IMR-90 (cell line): ENCODE data around the gene CHMP6. TPM values are rescaled to one million over a fixed set of nuclear protein-coding genes. Genes with fewer than 3 reads are reported as not detected.

Experiments used
- ATAC-seq: fragments of 200-7000 bp; cut with Tn5 transposase; 2 replicates; pipeline ENCODE4 v1.9.1; 2020; ENCODE audit warnings: low read depth, mild to moderate bottlenecking, moderate library complexity
- BruUV-seq: library from RNA; stranded (reverse); fragments of 400-500 nt; replicated peaks from 2 replicates; lab custom pipeline; 2021; lab: Mats Ljungman, UMichigan
- CTCF ChIA-PET: fragments of 300-600 bp; formaldehyde crosslinking; extraction: SDS; loops from one replicate; lab custom pipeline; 2021; ENCODE audit warnings: antibody characterized with exemption; lab: Yijun Ruan, JAX
- POLR2A ChIA-PET: fragments of 300-600 bp; sonication (Branson Sonifier 250); formaldehyde crosslinking; loops from one replicate; lab custom pipeline; 2022; ENCODE audit warnings: antibody characterized with exemption; ENCODE audit not compliant: unreplicated experiment; lab: Charles Lee
- DNase-seq: peaks from one replicate; pipeline ENCODE4 v3.0.0; 2013
- H2AFZ ChIP-seq: replicated peaks from 2 replicates; pipeline ENCODE3; 2013; ENCODE audit warnings: low read length, mild to moderate bottlenecking; ENCODE audit not compliant: poor library complexity
- H2AK5ac ChIP-seq: 2 replicates; pipeline ENCODE4 v1.6.1; 2013; ENCODE audit warnings: low read depth, low read length, inconsistent platforms
- H2AK9ac ChIP-seq: replicated peaks from 2 replicates; pipeline ENCODE3; 2013; ENCODE audit warnings: mild to moderate bottlenecking, low read depth, low read length, moderate library complexity; ENCODE audit not compliant: poor library complexity
- H2BK120ac ChIP-seq: 2 replicates; pipeline ENCODE4 v1.6.1; 2013; ENCODE audit warnings: low read depth, low read length, inconsistent platforms
- H2BK15ac ChIP-seq: 3 replicates; pipeline ENCODE4 v1.6.1; 2013; ENCODE audit warnings: low read depth, low read length, inconsistent platforms
- H2BK20ac ChIP-seq: 2 replicates; pipeline ENCODE4 v1.6.1; 2013; ENCODE audit warnings: low read depth, mild to moderate bottlenecking, inconsistent platforms, low read length, moderate library complexity
- H2BK5ac ChIP-seq: 2 replicates; pipeline ENCODE4 v1.6.1; 2013; ENCODE audit warnings: mild to moderate bottlenecking, low read depth, low read length, inconsistent platforms; ENCODE audit not compliant: poor library complexity, severe bottlenecking
- H3K14ac ChIP-seq: replicated peaks from 2 replicates; pipeline ENCODE4 v1.6.1; 2013; ENCODE audit warnings: low read depth, low read length, inconsistent platforms
- H3K18ac ChIP-seq: 2 replicates; pipeline ENCODE4 v1.6.1; 2013; ENCODE audit warnings: low read depth, low read length, control low read depth
- H3K23ac ChIP-seq: 2 replicates; pipeline ENCODE4 v1.6.1; 2013; ENCODE audit warnings: low read depth, low read length, inconsistent platforms
- H3K27ac ChIP-seq: 2 replicates; pipeline ENCODE4 v1.5.1; 2013; ENCODE audit warnings: mild to moderate bottlenecking, control low read depth, low read length; ENCODE audit not compliant: insufficient read depth
- H3K27me3 ChIP-seq: 2 replicates; pipeline ENCODE4 v1.6.1; 2013; ENCODE audit warnings: low read length; ENCODE audit not compliant: control insufficient read depth, insufficient read depth
- H3K36me3 ChIP-seq: 2 replicates; pipeline ENCODE4 v1.6.1; 2013; ENCODE audit warnings: low read length, mixed read lengths; ENCODE audit not compliant: control insufficient read depth, insufficient read depth
- H3K4ac ChIP-seq: 2 replicates; pipeline ENCODE4 v1.6.1; 2013; ENCODE audit warnings: low read depth, low read length, inconsistent platforms
- H3K4me1 ChIP-seq: 2 replicates; pipeline ENCODE4 v1.6.1; 2013; ENCODE audit warnings: low read length, mixed read lengths; ENCODE audit not compliant: control insufficient read depth, insufficient read depth
- H3K4me2 ChIP-seq: 2 replicates; pipeline ENCODE4 v1.6.1; 2013; ENCODE audit warnings: low read depth, mild to moderate bottlenecking, control low read depth, low read length, moderate library complexity
- H3K4me3 ChIP-seq: 2 replicates; pipeline ENCODE4 v1.5.1; 2013; ENCODE audit warnings: low read depth, mild to moderate bottlenecking, control low read depth, low read length, moderate library complexity; ENCODE audit not compliant: insufficient read depth
- H3K56ac ChIP-seq: 2 replicates; pipeline ENCODE4 v1.6.1; 2013; ENCODE audit warnings: low read length, inconsistent platforms; ENCODE audit not compliant: insufficient read depth; ENCODE audit errors: extremely low read depth
- H3K79me1 ChIP-seq, 2 experiments: 2 replicates each; pipeline ENCODE4 v1.6.1; 2013; ENCODE audit warnings: low read length in 2 of 2, inconsistent platforms in 1 of 2, low read depth in 1 of 2
- H3K9ac ChIP-seq: 2 replicates; pipeline ENCODE4 v1.6.1; 2013; ENCODE audit warnings: low read depth, low read length, control low read depth
- H3K9me1 ChIP-seq: 2 replicates; pipeline ENCODE4 v1.6.1; 2013; ENCODE audit warnings: low read length, inconsistent platforms; ENCODE audit not compliant: insufficient read depth
- H3K9me3 ChIP-seq: 2 replicates; pipeline ENCODE4 v1.6.1; 2013; ENCODE audit warnings: low read length; ENCODE audit not compliant: control insufficient read depth, insufficient read depth
- H4K20me1 ChIP-seq: 2 replicates; pipeline ENCODE4 v1.6.1; 2013; ENCODE audit warnings: low read length, inconsistent platforms; ENCODE audit not compliant: insufficient read depth
- H4K5ac ChIP-seq: 2 replicates; pipeline ENCODE4 v1.6.1; 2013; ENCODE audit warnings: mild to moderate bottlenecking, low read depth, low read length, control low read depth
- H4K8ac ChIP-seq, 2 experiments: 2 replicates each; pipeline ENCODE4 v1.6.1; 2013; ENCODE audit warnings: low read depth in 2 of 2, low read length in 2 of 2, control low read depth in 1 of 2, inconsistent platforms in 1 of 2
- H4K91ac ChIP-seq: 2 replicates; pipeline ENCODE4 v1.6.1; 2013; ENCODE audit warnings: low read depth, low read length, inconsistent platforms; ENCODE audit not compliant: insufficient read depth
- CHD1 ChIP-seq: IDR thresholded peaks from 2 replicates; pipeline ENCODE4 v1.6.1; 2012; ENCODE audit warnings: low read depth, low read length, improper control_type of control experiment
- FOS ChIP-seq: fragments of 150-350 bp; IDR thresholded peaks from 2 replicates; pipeline ENCODE4 v1.6.1; 2016; ENCODE audit warnings: low read depth, low read length
- MAFK ChIP-seq: IDR thresholded peaks from 2 replicates; pipeline ENCODE4 v1.6.1; 2012; ENCODE audit warnings: low read depth, low read length, improper control_type of control experiment
- MAZ ChIP-seq: IDR thresholded peaks from 2 replicates; pipeline ENCODE4 v1.6.1; 2012; ENCODE audit warnings: low read depth, mild to moderate bottlenecking, low read length, improper control_type of control experiment, moderate library complexity, borderline replicate concordance
- RFX5 ChIP-seq: IDR thresholded peaks from 2 replicates; pipeline ENCODE4 v1.8.0; 2012; ENCODE audit warnings: low read depth, mild to moderate bottlenecking, low read length, moderate library complexity
- SMC3 ChIP-seq: fragments of 150-350 bp; IDR thresholded peaks from 2 replicates; pipeline ENCODE4 v1.6.1; 2016; ENCODE audit warnings: low read depth, mild to moderate bottlenecking, antibody characterized with exemption, low read length, moderate library complexity
- WGBS, 2 experiments: methylation state at CpG; one replicate each; pipeline versions ENCODE4 v1.1.5 to v1.1.7; 2013; ENCODE audit warnings: missing lambda C conversion rate in 2 of 2; ENCODE audit not compliant: insufficient read length in 1 of 2; ENCODE audit errors: extremely low coverage in 2 of 2; 5-methylcytosine and 5-hydroxymethylcytosine counted together
- dilution Hi-C: fragments of 300-500 bp; cut with HindIII; formaldehyde crosslinking; loops from one replicate; pipeline ENCODE4 v1.14.3; 2018; ENCODE audit warnings: low sequenced_read_pairs; ENCODE audit not compliant: unreplicated experiment
- in situ Hi-C: fragments of 300-500 bp; cut with MboI; formaldehyde crosslinking; loops from 3 replicates; pipeline ENCODE4 v1.14.3; 2019; ENCODE audit warnings: low sequenced_read_pairs, inconsistent platforms, mixed read lengths
- intact Hi-C: fragments of 100-400 bp; cut with micrococcal nuclease; formaldehyde crosslinking; loops from 2 replicates; pipeline ENCODE4 v1.10.0; 2022
- polyA plus RNA-seq, 3 experiments: library from polyadenylated mRNA; depleted of rRNA; stranded (reverse); fragments of >200 nt; gene quantifications; 2 replicates each; pipeline ENCODE4 v1.2.3, GENCODE V29; 2012; ENCODE audit warnings: low replicate concordance in 1 of 3
- total RNA-seq: library from RNA; depleted of rRNA; stranded (reverse); fragments of >200 nt; gene quantifications from 2 replicates; pipeline ENCODE4 v1.2.3, GENCODE V29; 2012

Gene CHMP6
- total and polyA plus RNA-seq, 2 of the 4 experiments (the other 2 are of a cell fraction), result 5.0 to 40.3 TPM

GRCh38 chr17:81013642-81014041, 22.0 kb downstream of the CHMP6 start:
- Histone ChIP-seq H3K9me3 (peaks cover 11% of the 10 kb centered on the region; the same call in 1 of the 2 replicates), H3K36me3 (no peaks in the 10 kb centered on the region), H2BK120ac (no peak overlapping the region), H4K8ac (no peak overlapping the region), H4K91ac (no peak overlapping the region), H2AFZ (no peak overlapping the region), H3K9me1 (0 out of 2 replicates have a peak, but pooled peaks cover 3% of the 10 kb centered on the region), H3K27ac (no peak overlapping the region), H2BK20ac (no peak overlapping the region), H3K56ac (no peak overlapping the region), H2BK5ac (no peak overlapping the region), H3K4me2 (no peak overlapping the region), H3K23ac (no peak overlapping the region), H3K4me3 (no peak overlapping the region), H3K4me1 (peaks cover 11% of the 10 kb centered on the region), H2BK15ac (no peak overlapping the region), H4K20me1 (no peaks in the 10 kb centered on the region), H3K14ac (no peak overlapping the region), H3K18ac (no peak overlapping the region), H3K27me3 (no peaks in the 10 kb centered on the region; the same call in 1 of the 2 replicates), H2AK9ac (no peak overlapping the region), H3K9ac (no peak overlapping the region), H2AK5ac (no peak overlapping the region), H3K79me1 (no peaks in the 10 kb centered on the region), H4K5ac (no peak overlapping the region), H3K4ac (no peak overlapping the region)
- no CpG with 5 or more reads among the region's 6 CpGs for WGBS, 2 experiments
- dilution Hi-C loops, result no loop called here
- TF ChIP-seq RFX5 (no peak), SMC3 (no peak), FOS (no peak), MAFK (no peak), MAZ (no peak), CHD1 (no peak)
- in situ Hi-C loops, result no loop called here
- DNase-seq (no peak), ATAC-seq (no peak)
- ChIA-PET POLR2A (no interaction called here), CTCF (no interaction called here)
- BruUV-seq, result no TSS peak
- intact Hi-C loops, result no loop called here
